GM21367 (cell line): ENCODE data around the gene EDN3.

ENCODE experiments used
- ATAC-seq: cut with Tn5 transposase; IDR thresholded peaks from one replicate; pipeline ENCODE4 v1.9.1; 2021; ENCODE audit not compliant: unreplicated experiment

The EDN3 gene

DNA sequence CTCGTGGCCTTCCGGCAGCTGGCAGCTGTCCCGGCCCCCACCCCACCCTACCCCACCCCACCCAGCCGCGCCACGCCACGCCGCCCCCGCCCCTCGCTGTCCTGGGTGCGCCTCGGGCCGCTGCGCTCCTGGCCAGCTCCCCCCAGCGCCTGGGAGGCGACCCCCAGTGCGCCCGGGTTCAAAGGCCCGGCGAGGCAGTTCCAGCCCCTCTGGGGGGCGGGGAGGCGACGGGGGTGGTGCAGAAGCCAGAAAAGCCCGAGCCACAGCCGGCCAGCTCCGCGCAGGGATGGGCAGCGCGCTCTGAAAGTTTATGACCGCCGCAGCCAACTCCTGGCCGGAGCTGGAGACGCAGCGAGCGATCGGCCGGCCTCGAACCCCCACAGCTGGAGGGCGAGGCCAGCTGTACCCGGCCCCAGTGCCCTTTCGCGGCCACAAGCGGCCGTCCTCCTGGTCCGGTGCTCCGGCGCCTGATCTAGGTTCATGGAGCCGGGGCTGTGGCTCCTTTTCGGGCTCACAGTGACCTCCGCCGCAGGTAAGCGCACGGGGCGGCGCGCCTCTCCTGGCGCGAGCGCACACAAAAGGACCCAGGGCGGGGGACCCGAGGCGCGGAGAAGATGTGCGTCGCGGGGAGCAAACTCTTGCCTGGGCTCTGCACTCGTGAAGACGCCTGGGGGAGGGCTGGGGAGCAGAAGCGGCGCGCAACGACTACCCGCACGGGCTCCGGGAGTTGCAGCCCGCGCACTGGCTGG is at the start of gene EDN3:
EDN3 (plus strand) TSS at position 279 of the 749 bp plus-strand sequence; CDS start at position 481, 202 bp downstream.
- no peak for ATAC-seq

- no peak for ATAC-seq
Observed at GRCh38 chr20:59253325-59253724, 47.1 kb upstream of the EDN3 start.

DNA sequence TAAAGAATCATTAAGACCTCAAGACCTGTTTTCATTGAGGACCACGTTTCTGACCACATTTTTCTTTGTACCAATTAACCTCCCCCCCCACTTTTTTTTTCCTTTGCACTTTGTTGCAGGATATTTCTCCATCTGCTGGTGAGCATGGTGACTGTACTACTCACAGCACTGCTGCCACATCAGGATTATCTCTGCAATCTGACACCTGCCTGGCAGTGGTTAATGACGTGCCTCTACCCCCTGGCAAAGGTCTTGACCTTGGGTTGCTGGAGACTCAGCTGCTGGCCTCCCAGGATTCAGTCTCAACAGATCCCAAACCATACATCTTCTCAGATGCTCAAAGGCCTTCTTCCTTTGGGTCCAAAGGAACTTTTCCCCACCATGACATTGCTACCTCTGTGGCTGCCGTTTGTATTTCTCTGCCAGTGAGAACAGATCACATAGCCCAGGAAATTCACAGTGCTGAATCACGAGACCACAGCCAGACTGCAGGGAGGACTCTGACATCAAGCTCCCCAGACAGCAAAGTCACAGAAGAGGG is 46.6 kb upstream of the EDN3 start:
- ATAC-seq = no peak

DNA sequence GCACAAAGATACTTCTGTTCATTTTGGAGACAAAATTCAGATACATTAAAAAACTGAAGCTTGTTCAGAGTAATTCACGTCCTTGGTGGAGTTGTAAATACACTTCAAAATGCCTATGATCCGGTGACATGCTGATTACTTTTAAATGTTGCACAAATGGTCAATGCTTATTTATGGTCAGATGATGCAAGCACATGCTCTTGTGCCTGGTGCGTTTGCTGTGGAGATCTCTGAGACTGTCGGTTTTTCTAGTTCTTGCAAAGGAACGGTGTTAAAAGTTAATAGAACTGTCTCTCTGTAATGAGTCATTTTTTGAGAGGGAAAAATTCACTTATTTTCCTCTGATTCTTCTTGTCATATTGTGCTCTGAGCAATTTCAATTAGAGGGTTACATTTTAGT is 45.2 kb upstream of the EDN3 start:
- no peak for ATAC-seq

- no peak for ATAC-seq
Observed at GRCh38 chr20:59258221-59258621, 42.2 kb upstream of the EDN3 start.

GRCh38 chr20:59259946-59260345 is 40.5 kb upstream of the EDN3 start:
- ATAC-seq = no peak

- ATAC-seq = no peak
Observed at GRCh38 chr20:59265298-59265697, 35.1 kb upstream of the EDN3 start.

DNA sequence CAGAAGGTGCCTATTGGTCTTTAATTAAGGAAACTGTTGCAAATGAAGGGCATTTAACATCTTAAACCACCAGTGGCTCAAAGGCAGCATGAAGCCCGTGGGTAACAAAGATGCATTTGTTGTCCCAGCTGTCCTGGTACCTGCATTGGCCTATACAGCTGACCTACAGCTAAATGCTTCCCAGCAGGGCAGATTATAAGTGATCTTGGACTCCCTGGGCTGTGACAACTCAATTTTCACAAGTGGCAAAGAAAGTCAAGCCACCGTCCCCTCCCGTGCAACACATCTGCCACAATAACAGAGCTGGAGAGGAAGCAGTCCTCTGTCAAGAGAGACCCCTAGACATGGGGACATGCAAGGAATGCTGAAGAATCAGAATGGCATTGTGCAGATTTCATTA is 31.5 kb upstream of the EDN3 start:
- ATAC-seq = no peak

GRCh38 chr20:59269411-59270025 is 30.9 kb upstream of the EDN3 start:
- no peak for ATAC-seq

DNA sequence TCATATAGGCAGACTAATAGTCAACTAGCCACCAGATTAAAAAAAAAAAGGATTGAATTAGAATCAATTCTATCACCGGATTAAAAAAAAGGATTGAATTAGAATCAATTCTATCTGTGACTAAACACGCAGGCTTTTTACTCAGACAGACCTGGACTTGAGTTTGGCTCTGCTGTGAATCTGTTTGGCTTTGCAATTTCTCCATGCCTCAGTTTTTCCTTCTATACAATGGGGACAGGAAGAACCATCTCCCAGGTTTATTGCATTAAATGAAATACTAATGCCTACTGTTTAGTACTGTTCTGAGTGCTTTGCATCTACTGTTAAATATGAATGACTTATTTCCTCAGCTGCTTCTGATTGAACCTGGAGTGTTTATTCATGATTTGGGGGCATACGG is 30.0 kb upstream of the EDN3 start:
- ATAC-seq = no peak

GRCh38 chr20:59273739-59274357 is 26.6 kb upstream of the EDN3 start:
- ATAC-seq = no peak

DNA sequence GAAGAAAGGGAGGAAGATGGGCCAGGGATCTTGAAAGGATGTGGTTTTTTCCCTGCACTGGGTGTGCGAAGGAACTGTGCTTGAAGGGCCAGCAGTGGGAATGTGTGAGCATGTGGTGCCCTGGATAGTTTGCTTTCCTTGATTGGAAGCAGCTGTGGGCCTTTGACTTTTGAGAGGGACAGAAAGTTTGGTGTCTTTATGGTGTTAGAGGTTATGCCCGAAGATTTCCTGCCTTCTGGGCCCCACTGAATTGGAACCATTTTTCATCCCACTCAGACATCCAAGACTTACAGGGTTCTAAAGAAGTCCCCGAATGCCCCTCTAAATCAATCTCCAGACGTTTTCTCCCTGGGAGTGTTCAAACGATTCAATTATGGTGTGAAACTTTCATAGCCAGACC is 23.5 kb upstream of the EDN3 start:
- no peak for ATAC-seq

DNA sequence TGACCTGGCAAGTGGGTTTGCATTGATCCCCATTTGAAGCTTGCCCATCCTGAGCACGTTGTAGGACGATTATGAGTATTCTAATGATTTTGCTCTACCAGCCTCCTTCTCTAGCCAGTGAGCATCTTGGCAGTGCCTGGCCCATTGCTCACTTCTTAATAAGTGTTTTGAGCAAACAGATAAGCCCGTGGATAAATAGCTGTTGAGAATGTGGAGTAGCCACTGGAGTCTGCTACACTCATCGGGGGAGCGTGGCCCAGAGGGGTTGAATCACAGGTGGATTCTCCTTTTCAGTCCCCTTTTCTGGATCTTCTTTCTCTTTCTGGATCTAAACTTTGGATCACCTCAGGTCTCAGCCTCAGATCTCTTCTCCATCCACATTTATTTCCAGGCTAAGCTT is 15.9 kb upstream of the EDN3 start:
- ATAC-seq = no peak

DNA sequence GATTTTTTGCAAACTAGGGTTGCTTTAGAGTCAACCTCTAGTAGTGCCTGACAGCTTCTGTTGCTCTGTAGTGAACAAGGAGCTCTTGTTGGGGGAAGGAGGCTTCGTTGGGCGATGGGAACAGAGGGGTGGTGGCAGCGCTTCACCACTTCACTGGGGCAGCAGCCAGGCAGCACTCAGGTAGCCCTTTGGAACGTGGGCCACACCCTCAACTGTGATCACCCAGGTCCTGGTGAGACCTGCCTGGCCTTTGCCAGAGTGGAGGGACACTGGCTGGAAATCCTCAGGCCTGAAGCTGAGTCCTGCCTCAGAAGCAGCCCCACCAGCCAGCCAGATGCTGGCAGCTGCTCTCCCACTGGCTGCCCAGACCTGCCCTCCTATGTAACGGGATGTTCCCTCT is 10.4 kb upstream of the EDN3 start:
- ATAC-seq = no peak

DNA sequence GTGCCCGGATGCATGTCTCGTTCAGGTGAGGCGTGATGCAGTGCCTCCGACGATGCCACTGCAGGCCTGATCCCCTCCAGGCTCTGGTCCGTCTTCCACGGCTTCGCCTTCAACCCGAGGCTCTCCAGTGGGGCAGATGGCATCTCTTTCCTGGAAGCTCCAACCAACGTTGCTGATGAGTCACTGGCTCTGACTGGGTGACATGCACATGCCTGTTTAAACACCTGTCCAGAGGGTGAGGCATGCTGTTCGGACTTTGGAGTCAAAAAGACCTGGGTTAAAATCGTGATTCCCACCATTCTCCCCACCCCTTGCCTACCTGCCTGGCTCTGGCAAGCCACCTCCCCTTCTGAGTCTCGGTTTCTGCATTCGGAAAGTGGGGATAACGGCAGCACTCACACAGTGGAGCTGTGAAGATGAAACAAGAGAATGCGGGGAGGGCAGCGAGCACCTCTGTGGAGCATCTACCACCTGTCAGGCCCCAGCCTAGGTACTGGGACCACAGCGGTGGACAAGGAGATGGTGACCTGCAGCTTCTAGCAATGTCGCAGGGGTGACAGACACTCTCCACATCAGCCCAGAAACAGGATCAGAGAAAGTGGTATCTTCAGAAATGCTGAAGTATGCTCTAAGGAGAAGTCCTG is 8.5 kb upstream of the EDN3 start:
- no peak for ATAC-seq

DNA sequence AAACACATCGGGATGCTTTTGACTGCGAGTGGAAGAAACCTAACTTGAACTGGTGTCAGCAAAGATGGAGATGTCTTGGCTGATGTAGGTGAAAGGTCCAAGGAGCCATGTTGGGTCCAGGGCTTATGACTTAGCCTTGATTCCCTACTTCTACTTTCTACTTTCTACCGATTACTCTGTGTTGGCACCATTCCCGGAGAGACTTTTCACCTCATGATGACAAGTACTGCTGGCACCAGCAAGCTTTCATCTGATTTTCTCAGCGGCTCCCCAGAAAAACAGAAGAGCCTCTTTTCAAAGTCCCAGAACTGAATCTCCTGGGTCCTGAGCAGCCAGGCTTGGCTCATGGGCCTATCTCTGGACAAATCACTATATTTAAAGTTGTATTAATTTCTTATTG is 4.9 kb upstream of the EDN3 start:
- no peak for ATAC-seq

- ATAC-seq = no peak
Observed at GRCh38 chr20:59297686-59298085, 2.7 kb upstream of the EDN3 start.

DNA sequence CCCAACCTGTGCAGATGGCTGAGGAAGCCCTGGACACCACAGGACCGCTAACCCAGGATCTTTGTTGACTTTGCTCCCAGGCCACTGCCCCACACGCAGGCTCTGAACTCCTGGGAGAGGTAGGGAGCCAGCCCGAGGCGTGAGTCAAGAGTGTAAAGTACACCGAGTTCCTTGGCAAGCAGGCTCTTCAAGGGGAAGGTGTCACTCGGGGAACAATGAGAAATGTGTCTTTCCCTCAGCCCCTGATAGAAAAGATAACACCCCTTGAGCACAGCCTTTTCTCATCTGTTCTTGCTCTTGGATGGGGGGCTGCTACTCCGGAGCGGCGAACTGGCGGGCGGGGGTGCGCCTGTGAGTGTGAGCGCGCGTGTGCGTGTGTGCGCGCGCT is 472 bp upstream of the EDN3 start:
- ATAC-seq = no peak

GRCh38 chr20:59301343-59302007 is 1.1 kb downstream of the EDN3 start:
- no peak for ATAC-seq

DNA sequence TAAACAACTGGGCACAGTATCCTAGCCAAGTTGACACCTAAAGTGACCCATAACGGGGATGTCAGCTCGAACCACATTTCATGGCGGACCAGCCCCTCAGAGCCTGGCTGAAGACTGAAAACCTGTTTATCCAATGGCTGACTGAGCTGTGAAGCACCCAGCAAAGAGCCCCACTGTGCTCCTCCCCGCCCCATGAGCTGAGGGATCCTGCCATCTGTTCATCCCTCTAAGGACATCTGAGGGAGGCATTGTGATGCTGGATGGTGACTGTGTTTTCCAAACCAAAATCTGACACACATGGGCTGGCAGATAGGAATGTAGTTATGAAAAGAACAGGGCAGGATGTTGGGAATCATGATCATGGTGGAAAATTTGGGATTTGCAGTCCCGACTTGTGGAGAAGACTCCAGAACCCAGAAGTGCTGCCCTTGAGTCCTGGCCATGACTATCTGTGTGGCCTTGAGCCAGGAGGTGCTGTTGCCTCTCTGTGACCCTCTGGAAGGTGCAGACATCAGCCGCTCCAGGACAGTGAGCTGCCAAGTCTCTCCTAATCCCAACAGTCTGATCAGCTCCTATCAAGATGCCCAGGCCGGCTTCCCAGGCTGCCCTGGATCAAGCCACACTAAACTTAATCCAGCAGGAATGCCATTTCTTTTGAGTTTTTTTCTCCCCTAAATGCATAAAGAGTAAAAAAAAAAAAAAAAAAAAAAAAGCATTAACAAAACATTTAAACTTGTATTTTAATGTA is 5.7 kb downstream of the EDN3 start:
- no peak for ATAC-seq
